ACC112 (cell line): ENCODE data around the gene SMU1.
A peak's percentile ranks its signal among the peaks of the same experiment; 100 is the strongest.

Experiments used
- H2AFZ ChIP-seq: fragments of 200-600 bp; sonication (generic); one replicate; pipeline ENCODE4 v1.6.0; 2017; ENCODE audit warnings: antibody characterized with exemption, low read length; ENCODE audit not compliant: unreplicated experiment
- H3K27ac ChIP-seq: fragments of 200-600 bp; sonication (generic); 2 replicates; pipeline ENCODE4 v1.5.1; 2014; ENCODE audit warnings: low read depth, mild to moderate bottlenecking, antibody characterized with exemption, low read length, moderate library complexity
- H3K27me3 ChIP-seq: fragments of 200-600 bp; sonication (generic); 2 replicates; pipeline ENCODE4 v1.6.1; 2014; ENCODE audit warnings: mild to moderate bottlenecking, antibody characterized with exemption, low read length, moderate library complexity, mixed read lengths; ENCODE audit not compliant: insufficient read depth
- H3K36me3 ChIP-seq: fragments of 200-600 bp; sonication (generic); 2 replicates; pipeline ENCODE4 v1.6.1; 2016; ENCODE audit warnings: mild to moderate bottlenecking, antibody characterized with exemption, low read length, moderate library complexity, mixed read lengths; ENCODE audit not compliant: insufficient read depth
- H3K4me1 ChIP-seq: fragments of 200-600 bp; sonication (generic); one replicate; pipeline ENCODE4 v1.6.1; 2016; ENCODE audit warnings: low read length, mixed read lengths; ENCODE audit not compliant: insufficient read depth, unreplicated experiment, control insufficient read depth
- H3K4me3 ChIP-seq: fragments of 200-600 bp; sonication (generic); 2 replicates; pipeline ENCODE4 v1.5.1; 2014; ENCODE audit warnings: mild to moderate bottlenecking, low read depth, low read length
- H3K79me2 ChIP-seq: fragments of 200-600 bp; sonication (generic); one replicate; pipeline ENCODE4 v1.6.0; 2016; ENCODE audit warnings: low read length; ENCODE audit not compliant: control insufficient read depth, unreplicated experiment, insufficient read depth

The SMU1 gene

DNA sequence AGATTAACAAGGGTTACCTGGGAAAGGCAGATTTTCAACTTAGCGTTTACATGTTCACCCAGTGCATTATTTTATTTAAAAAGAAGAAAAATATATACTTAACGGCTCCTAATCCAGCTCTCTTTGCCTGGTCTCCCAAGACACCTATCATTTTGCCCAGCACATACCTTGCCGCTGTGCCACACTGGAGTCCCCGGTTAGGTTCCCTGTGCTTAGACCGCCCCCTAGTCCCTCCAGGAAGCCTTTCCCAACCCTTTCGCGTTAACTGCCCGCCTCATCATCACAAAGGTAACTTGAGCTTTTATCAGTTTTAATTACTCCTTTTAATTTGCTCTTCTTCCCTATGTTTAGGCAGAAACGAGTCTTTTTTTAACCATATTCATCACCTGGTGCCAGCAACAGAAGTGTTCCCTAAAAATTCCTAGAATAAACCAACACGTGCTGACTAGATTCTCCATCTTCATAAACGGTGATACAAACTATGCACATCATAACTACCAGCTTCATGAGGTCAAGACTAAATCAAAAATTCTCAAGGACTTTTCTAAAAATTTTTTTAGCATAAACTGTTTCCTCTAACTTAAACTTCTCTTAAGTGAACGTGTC lies 31.7 kb downstream of the SMU1 start:
- H2AFZ ChIP-seq, result peak overlapping the region; percentile 80
- H3K4me3 ChIP-seq, result peak overlapping the region; percentile 74
- H3K36me3 ChIP-seq, result peaks cover 8% of the 10 kb centered on the region
- peaks cover 24% of the 10 kb centered on the region for H3K4me1 ChIP-seq
- peak overlapping the region; percentile 76 for H3K27ac ChIP-seq
- H3K79me2 ChIP-seq, result no peaks in the 10 kb centered on the region
- no peaks in the 10 kb centered on the region for H3K27me3 ChIP-seq

DNA sequence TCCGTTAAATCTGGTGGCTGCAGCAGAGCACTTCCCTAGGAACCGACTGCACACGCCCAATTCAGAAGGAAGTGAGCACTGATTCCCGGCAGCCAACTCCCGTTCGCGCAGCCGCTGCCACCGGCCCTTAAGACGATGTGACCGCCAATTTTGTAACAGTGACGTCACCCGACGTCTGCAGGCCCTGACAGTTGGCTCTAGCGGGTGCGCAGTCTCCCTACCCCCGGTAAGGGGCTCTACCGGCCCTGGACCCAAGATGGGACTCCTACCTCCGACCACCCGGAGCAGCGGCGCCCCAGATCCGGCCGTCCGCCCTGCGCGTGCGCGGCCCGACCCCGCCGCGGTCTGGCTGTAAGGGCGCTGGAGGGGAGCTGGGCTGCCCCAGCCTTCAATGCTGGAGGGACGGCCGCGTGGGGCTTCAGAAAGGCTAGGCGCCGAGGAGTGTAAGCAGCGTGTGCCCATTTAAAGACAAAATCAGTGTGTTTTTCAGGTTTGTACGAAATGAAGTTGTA lies 32.3 kb downstream of the SMU1 start:
- peak overlapping the region; percentile 80 for H2AFZ ChIP-seq

DNA sequence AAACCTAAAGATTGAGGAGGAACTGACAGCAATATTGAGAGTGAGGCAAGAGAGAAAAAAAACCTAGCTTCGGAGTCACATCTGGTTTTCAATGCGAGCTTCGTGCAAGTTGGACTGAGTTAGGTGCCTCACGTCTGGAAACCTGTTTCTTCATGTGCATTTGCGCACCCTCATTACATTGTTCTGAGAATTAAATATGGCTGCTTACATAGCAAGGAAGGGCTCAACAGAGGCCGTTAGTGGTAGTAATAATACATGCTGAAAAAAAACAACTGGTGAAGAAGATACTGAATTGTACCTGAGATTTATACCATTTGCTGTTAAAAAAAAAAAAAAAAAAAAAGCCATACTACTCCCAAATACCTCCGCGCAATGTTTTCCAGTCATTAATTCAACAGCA lies 32.8 kb downstream of the SMU1 start:
- Histone ChIP-seq H3K4me3 (peak overlapping the region; percentile 74), H3K27ac (peak overlapping the region; percentile 76), H3K36me3 (peaks cover 13% of the 10 kb centered on the region), H3K4me1 (peaks cover 24% of the 10 kb centered on the region), H3K79me2 (no peaks in the 10 kb centered on the region), H2AFZ (peak overlapping the region; percentile 10), H3K27me3 (no peaks in the 10 kb centered on the region)

More for the DNA sequence above, 32.3 kb downstream of the SMU1 start:
- no peaks in the 10 kb centered on the region for H3K27me3 ChIP-seq
- H3K4me3 ChIP-seq, result peak overlapping the region; percentile 74
- no peaks in the 10 kb centered on the region for H3K79me2 ChIP-seq
- H3K4me1 ChIP-seq, result peaks cover 24% of the 10 kb centered on the region
- H3K27ac ChIP-seq, result peak overlapping the region; percentile 76
- peaks cover 8% of the 10 kb centered on the region for H3K36me3 ChIP-seq

DNA sequence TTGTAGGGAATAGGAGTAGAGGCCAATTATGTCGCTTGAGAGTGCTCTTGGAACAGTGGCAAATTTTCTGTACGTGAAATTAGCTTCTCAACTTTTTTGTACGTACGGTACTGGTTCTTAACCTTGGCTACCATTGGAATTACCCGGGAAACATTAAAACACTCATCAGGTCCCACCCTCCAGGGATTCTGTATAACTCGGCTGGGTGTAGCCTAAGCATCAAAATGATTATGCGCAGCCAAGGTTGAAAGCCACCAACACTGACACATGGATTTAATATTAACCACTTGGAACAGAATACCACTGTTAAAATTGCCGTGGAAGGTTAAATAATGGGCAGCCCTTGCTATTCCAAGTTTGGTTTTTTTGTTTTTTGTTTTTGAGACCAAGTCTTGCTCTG lies 34.0 kb downstream of the SMU1 start:
- Histone ChIP-seq H2AFZ (no peak overlapping the region), H3K36me3 (peaks cover 22% of the 10 kb centered on the region), H3K27ac (peak overlapping the region; percentile 38; the same call in 1 of the 2 replicates)

DNA sequence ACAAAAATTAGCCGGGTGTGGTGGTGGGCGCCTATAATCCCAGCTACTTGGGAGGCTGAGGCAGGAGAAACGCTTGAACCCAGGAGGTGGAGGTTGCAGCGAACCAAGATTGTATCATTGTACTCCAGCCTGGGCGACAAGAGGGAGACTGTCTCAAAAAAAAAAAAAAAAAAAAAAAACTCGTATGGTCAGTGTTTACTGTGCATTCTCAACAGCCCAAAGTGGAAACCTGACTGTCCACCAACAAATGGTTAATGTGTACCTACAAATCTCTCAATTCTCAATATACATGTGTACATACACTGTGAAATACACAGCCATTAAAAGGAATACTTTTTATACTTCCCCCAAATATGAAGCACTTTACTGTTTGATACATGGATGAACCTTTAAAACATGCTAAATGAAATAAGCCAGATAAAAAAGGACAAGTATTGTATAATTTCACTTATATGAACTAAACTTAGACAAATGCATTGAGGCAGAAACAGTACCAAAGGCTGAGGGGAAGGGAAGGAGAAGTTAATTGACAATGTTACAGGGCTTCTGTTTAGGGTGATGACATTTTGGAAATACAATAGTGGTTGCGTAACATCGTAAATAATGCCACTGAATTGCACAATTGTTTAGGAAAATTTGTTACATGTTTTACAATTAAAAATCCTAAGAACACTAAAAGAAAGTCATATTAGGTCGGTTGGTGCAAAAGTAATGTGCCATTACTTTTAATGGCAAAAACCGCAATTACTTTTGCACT lies 34.9 kb downstream of the SMU1 start:
- peak overlapping the region; percentile 38; the same call in 1 of the 2 replicates for H3K27ac ChIP-seq
- H3K36me3 ChIP-seq, result peaks cover 28% of the 10 kb centered on the region

More for the DNA sequence above, 34.0 kb downstream of the SMU1 start:
- Histone ChIP-seq H3K79me2 (no peaks in the 10 kb centered on the region), H3K27me3 (no peaks in the 10 kb centered on the region), H3K4me1 (peaks cover 24% of the 10 kb centered on the region), H3K4me3 (no peak overlapping the region)

DNA sequence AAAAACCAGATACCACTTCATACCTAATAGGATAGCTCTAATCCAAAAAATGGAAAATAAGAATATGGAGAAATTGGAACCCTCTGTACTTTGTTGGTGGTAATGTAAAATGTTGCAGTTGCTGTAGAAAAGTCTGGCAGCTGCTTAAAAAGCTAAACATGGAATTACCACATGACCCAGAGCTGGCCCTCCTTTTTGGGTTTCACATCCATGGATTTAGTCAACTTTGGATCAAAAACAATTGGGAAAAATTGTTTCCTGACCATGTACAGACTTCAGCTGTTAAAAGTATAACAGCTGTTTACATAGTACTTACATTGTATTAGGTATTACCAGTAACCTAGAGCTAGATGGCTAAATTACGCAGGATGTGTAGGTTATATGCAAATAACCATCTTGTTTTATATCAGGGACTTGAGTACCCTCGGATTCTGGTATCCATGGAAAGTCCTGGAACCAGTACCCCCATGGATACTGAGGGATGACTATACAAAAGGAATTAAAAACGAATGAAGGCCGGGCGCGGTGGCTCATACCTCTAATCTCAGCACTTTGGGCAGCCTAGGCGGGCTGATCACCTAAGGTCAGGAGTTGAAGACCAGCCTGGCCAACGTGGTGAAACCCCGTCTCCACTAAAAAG lies 35.6 kb downstream of the SMU1 start:
- H3K27ac ChIP-seq, result no peak overlapping the region
- peaks cover 31% of the 10 kb centered on the region for H3K36me3 ChIP-seq
- H3K4me1 ChIP-seq, result peaks cover 24% of the 10 kb centered on the region
- no peak overlapping the region for H2AFZ ChIP-seq
- no peak overlapping the region for H3K4me3 ChIP-seq
- H3K27me3 ChIP-seq, result no peaks in the 10 kb centered on the region
- peaks cover 9% of the 10 kb centered on the region for H3K79me2 ChIP-seq

More for the DNA sequence above, 34.9 kb downstream of the SMU1 start:
- H3K4me3 ChIP-seq, result no peak overlapping the region
- H2AFZ ChIP-seq, result no peak overlapping the region
- H3K79me2 ChIP-seq, result peaks cover 3% of the 10 kb centered on the region
- no peaks in the 10 kb centered on the region for H3K27me3 ChIP-seq
- peaks cover 24% of the 10 kb centered on the region for H3K4me1 ChIP-seq

DNA sequence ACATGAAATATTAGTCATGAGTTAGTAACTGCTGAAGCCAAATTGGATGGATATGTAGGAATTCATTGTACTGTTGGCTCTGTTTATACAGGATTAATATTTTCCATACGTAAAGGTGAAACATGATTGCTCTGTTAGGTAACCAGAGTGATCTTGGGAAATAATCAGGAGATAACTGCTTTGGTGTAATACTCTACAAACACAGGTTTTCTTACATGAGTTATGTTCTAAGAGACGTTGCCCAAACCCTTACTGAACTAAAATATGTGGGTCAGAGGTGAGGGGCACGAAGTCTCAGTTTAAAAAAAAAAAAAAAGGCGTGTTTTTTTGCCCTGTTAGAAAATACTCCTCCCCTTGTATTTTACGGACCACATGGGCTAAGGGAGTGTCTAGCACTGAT lies 43.6 kb downstream of the SMU1 start:
- H3K27ac ChIP-seq, result no peak overlapping the region
- no peaks in the 10 kb centered on the region for H3K27me3 ChIP-seq
- H3K79me2 ChIP-seq, result peaks cover 71% of the 10 kb centered on the region
- peaks cover 30% of the 10 kb centered on the region for H3K4me1 ChIP-seq
- no peak overlapping the region for H3K4me3 ChIP-seq
- H2AFZ ChIP-seq, result no peak overlapping the region
- peaks cover 68% of the 10 kb centered on the region for H3K36me3 ChIP-seq

DNA sequence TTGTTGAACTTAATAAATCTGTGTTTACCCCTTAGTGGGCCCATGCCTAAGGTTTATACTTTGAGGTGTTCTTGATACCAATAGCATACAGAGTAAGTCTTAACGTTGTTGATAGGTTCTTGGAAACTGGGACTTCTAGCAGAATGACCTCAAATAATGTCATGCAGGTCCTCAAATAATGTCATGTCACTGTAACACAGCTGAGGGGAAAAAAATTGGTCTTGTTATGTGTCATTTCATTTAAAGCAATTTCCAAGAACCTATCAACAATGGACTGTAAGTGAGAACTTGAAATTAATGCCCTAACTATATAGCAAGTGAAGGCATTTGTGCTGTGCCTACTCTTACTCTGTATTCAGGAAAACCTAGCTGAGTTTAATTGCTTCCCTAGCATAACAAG lies 44.2 kb downstream of the SMU1 start:
- H3K79me2 ChIP-seq, result peaks cover 77% of the 10 kb centered on the region
- peaks cover 34% of the 10 kb centered on the region for H3K4me1 ChIP-seq
- H3K36me3 ChIP-seq, result peaks cover 63% of the 10 kb centered on the region

DNA sequence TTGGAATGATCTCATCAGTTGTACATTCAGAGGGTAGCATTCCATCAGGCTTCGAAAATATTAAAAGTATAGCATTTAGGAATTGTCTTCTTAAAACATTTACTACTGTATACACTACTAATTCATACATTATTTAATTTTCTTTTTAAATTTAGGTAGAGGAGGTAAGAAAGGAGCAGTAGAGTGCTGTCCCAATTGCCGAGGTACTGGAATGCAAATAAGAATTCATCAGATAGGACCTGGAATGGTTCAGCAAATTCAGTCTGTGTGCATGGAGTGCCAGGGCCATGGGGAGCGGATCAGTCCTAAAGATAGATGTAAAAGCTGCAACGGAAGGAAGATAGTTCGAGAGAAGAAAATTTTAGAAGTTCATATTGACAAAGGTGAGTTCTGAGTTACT lies 46.2 kb downstream of the SMU1 start:
- peaks cover 42% of the 10 kb centered on the region for H3K4me1 ChIP-seq
- peaks cover 56% of the 10 kb centered on the region for H3K36me3 ChIP-seq
- H3K4me3 ChIP-seq, result no peak overlapping the region

More for the DNA sequence above, 44.2 kb downstream of the SMU1 start:
- no peak overlapping the region for H3K4me3 ChIP-seq
- 0 out of 2 replicates have a peak overlapping the region, but pooled peaks have one; percentile 8 for H3K27ac ChIP-seq
- no peaks in the 10 kb centered on the region for H3K27me3 ChIP-seq
- H2AFZ ChIP-seq, result no peak overlapping the region

DNA sequence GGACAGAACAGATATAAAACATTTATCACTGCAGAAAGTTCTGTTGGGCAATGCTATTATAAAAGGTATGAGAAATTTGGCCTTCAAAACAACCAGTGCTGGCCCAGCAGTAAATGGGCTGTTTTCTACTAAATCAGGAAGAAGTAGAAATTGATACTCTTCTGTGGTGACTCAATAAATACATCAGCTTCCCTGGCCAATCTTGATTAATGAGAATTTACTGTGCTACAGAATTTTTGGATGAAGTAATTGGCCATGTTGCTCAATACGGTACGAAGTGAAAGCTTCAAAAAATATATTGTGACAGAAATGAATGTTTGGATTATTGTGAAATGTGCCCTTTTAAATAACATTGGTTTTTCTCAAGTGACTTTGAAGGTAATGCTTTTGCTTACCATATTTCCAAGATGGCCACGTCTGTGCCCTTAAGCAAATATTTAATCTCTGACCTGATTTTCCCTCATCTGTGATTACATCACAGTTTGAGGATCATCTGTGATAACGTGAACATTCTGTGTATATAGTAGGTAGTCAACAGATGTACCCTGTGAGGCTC lies 47.2 kb downstream of the SMU1 start:
- H3K27ac ChIP-seq, result peak overlapping the region; percentile 56

More for the DNA sequence above, 46.2 kb downstream of the SMU1 start:
- Histone ChIP-seq H2AFZ (no peak overlapping the region), H3K27me3 (no peaks in the 10 kb centered on the region), H3K79me2 (peaks cover 88% of the 10 kb centered on the region), H3K27ac (0 out of 2 replicates have a peak overlapping the region, but pooled peaks have one; percentile 56)

More for the DNA sequence above, 47.2 kb downstream of the SMU1 start:
- Histone ChIP-seq H3K4me3 (peak overlapping the region; percentile 59), H3K79me2 (peaks cover 89% of the 10 kb centered on the region), H3K4me1 (peaks cover 42% of the 10 kb centered on the region), H3K27me3 (no peaks in the 10 kb centered on the region), H2AFZ (no peak overlapping the region), H3K36me3 (peaks cover 50% of the 10 kb centered on the region)
